HepG2 (cell line): ENCODE data around the gene RNASE7. TPM values are rescaled to one million over a fixed set of nuclear protein-coding genes. Genes with fewer than 3 reads are reported as not detected.
A peak's percentile ranks its signal among the peaks of the same experiment; 100 is the strongest.

ENCODE experiments used
- JUND ChIP-seq: sonication (generic); formaldehyde crosslinking; IDR thresholded peaks from 2 replicates; pipeline ENCODE4 v1.8.0; 2022; ENCODE audit warnings: mild to moderate bottlenecking, missing genetic modification reagents
- KLF16 ChIP-seq, 2 experiments: sonication (generic) in 1 of 2; formaldehyde crosslinking in 1 of 2; IDR thresholded peaks; 2 replicates each; pipeline versions ENCODE4 v1.6.1 to v1.8.0; 2016 to 2023; ENCODE audit warnings: missing genetic modification reagents in 2 of 2, missing compliant biosample characterization in 1 of 2
- MBNL3 ChIP-seq: fragments of 250-450 bp; sonication (Bioruptor Pico); conservative IDR thresholded peaks from 2 replicates; pipeline ENCODE4 v1.8.0; 2022; ENCODE audit warnings: mild to moderate bottlenecking, inconsistent platforms
- NFAT5 ChIP-seq: sonication (generic); formaldehyde crosslinking; IDR thresholded peaks from 2 replicates; pipeline ENCODE4 v1.4.0; 2020; ENCODE audit warnings: missing genetic modification reagents
- NFE2L1 ChIP-seq: sonication (generic); formaldehyde crosslinking; IDR thresholded peaks from 2 replicates; pipeline ENCODE4 v1.4.0; 2020; ENCODE audit warnings: missing genetic modification reagents, mild to moderate bottlenecking, borderline replicate concordance
- NFRKB ChIP-seq: fragments of 450-650 bp; IDR thresholded peaks from 2 replicates; pipeline ENCODE4 v1.6.1; 2017
- ONECUT2 ChIP-seq: sonication (generic); formaldehyde crosslinking; IDR thresholded peaks from 2 replicates; pipeline ENCODE4 v1.4.0; 2020; ENCODE audit warnings: missing genetic modification reagents
- PHF8 ChIP-seq: sonication (generic); formaldehyde crosslinking; IDR thresholded peaks from 2 replicates; pipeline ENCODE4 v1.5.0; 2020; ENCODE audit warnings: missing genetic modification reagents
- SAFB2 ChIP-seq: sonication (generic); formaldehyde crosslinking; IDR thresholded peaks from 2 replicates; pipeline ENCODE4 v1.5.1; 2020; ENCODE audit warnings: missing genetic modification reagents, low read depth, mild to moderate bottlenecking, borderline replicate concordance
- SNRNP70 ChIP-seq: fragments of 200-400 bp; formaldehyde crosslinking; IDR thresholded peaks from 2 replicates; pipeline ENCODE4 v1.6.1; 2017; ENCODE audit warnings: mild to moderate bottlenecking, low read depth, low read length, moderate library complexity
- SPEN ChIP-seq: sonication (generic); formaldehyde crosslinking; IDR thresholded peaks from 2 replicates; pipeline ENCODE4 v1.5.1; 2020; ENCODE audit warnings: low read depth, mild to moderate bottlenecking, missing genetic modification reagents
- TEAD3 ChIP-seq: optimal IDR thresholded peaks from 2 replicates; pipeline ENCODE3; 2016; ENCODE audit warnings: borderline replicate concordance
- ZBTB34 ChIP-seq: sonication (generic); formaldehyde crosslinking; IDR thresholded peaks from 2 replicates; pipeline ENCODE4 v1.8.0; 2022; ENCODE audit warnings: mild to moderate bottlenecking, missing genetic modification reagents
- ZNF280B ChIP-seq: sonication (generic); formaldehyde crosslinking; IDR thresholded peaks from 2 replicates; pipeline ENCODE4 v1.5.0; 2020; ENCODE audit warnings: missing genetic modification reagents, mild to moderate bottlenecking, borderline replicate concordance
- ZNF333 ChIP-seq: sonication (generic); formaldehyde crosslinking; IDR thresholded peaks from 2 replicates; pipeline ENCODE4 v1.4.0; 2020; ENCODE audit warnings: mild to moderate bottlenecking, missing genetic modification reagents, borderline replicate concordance
- ZNF549 ChIP-seq: sonication (generic); formaldehyde crosslinking; IDR thresholded peaks from 2 replicates; pipeline ENCODE4 v1.5.0; 2020; ENCODE audit warnings: missing genetic modification reagents
- ZNF556 ChIP-seq: sonication (generic); formaldehyde crosslinking; IDR thresholded peaks from 2 replicates; pipeline ENCODE4 v1.4.0; 2020; ENCODE audit warnings: mild to moderate bottlenecking, missing genetic modification reagents, borderline replicate concordance
- ZNF607 ChIP-seq: sonication (generic); formaldehyde crosslinking; IDR thresholded peaks from 2 replicates; pipeline ENCODE4 v1.5.1; 2020; ENCODE audit warnings: missing genetic modification reagents, mild to moderate bottlenecking, borderline replicate concordance
- ZNF883 ChIP-seq: sonication (generic); formaldehyde crosslinking; IDR thresholded peaks from 2 replicates; pipeline ENCODE4 v1.5.1; 2020; ENCODE audit warnings: mild to moderate bottlenecking, missing genetic modification reagents; ENCODE audit errors: not compliant biosample characterization
- polyA plus RNA-seq, 8 experiments: library from polyadenylated mRNA; depleted of rRNA in 3 of 8; stranded (reverse) in 7 of 8; unstranded in 1 of 8; fragments of >200 nt; fragmentation: Illumina TruSeq in 4 of 8; extraction: Trizol in 4 of 8; gene quantifications; 2 replicates each; pipeline versions ENCODE4 v1.2.1 to v1.2.3, GENCODE V29; 2011 to 2016; ENCODE audit warnings: low read depth in 4 of 8, missing spikeins in 1 of 8, mixed read lengths in 1 of 8; ENCODE audit not compliant: insufficient read depth in 1 of 8
- total RNA-seq, 5 experiments: library from RNA; depleted of rRNA; stranded (reverse); fragments of >200 nt; fragmentation: Illumina TruSeq; extraction: Trizol; gene quantifications; 2 replicates each; pipeline ENCODE4 v1.2.3, GENCODE V29; 2016; ENCODE audit warnings: low read depth in 1 of 5
- TF ChIP-seq, protein P1 (sequence below): sonication (generic); formaldehyde crosslinking; IDR thresholded peaks from 2 replicates; pipeline ENCODE4 v1.8.1; 2023; ENCODE audit warnings: mild to moderate bottlenecking, inconsistent platforms, moderate library complexity, missing genetic modification reagents, borderline replicate concordance

Gene RNASE7
- total and polyA plus RNA-seq, 2 of the 13 experiments (the other 11 are each of a cell fraction or from before 2014, with no cell fraction given): 0.04 TPM; not detected in 1

DNA sequence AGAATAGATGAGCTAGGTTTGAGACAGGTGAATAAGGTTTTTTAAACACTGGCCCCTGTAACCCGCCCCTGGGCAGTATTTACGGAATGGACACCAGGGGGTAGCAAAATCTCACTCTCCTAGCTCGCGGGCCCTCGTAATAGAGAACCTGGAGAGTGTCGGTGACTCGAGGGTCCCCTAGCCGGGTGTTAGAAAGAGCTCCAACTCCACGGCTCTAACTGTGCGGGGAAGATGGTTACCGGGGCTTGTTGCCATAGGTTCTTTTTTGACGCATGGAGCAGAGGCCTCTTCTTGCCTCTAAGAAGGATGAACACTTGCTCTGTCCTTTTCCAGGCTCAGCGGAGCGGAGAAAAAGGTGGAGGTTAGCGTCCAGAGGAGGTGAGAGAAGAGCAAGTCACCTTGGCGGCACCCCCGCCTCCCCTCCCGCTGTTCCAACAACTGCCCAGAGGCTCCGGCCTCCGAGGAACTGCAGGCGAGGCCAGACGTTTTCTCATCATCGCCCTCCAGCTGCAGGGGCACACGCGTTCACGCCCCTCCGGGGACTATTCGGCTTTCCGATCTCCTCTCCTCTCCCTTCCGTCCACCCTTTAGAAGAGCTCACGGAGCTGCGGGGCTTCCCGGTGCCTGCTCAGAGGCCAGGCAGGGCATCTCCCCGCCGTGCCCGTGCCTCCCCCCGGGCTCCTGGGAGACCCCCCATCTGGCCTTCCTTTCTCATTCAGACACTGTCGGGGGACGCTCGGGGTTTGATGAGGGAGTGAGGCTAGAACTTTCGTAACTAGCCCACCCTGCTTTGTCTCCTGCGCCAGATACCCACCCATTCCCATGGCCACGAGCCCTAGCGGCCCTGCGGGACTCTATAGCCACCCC, 26.6 kb downstream of the RNASE7 start (continued):
- TF ChIP-seq NFAT5 (CRISPR knock-in tag): no peak
- no peak for TF ChIP-seq ZNF333 (CRISPR knock-in tag)
- no peak; the same call in 1 of the 2 replicates for TF ChIP-seq SPEN (CRISPR knock-in tag)
- peak; percentile 50 for TF ChIP-seq PHF8 (CRISPR knock-in tag)
- TF ChIP-seq SNRNP70: no peak
- TF ChIP-seq MBNL3 (CRISPR knock-in tag): no peak
- TF ChIP-seq ZNF549 (CRISPR knock-in tag): no peak
- no peak for TF ChIP-seq NFRKB
- TF ChIP-seq, protein P1, sequence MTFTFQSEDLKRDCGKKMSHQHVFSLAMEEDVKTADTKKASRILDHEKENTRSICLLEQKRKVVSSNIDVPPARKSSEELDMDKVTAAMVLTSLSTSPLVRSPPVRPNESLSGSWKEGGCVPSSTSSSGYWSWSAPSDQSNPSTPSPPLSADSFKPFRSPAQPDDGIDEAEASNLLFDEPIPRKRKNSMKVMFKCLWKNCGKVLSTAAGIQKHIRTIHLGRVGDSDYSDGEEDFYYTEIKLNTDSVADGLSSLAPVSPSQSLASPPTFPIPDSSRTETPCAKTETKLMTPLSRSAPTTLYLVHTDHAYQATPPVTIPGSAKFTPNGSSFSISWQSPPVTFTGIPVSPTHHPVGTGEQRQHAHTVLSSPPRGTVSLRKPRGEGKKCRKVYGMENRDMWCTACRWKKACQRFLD (CRISPR knock-in tag): no peak
- peak; percentile 57; the same call in 1 of the 2 replicates for TF ChIP-seq NFE2L1 (CRISPR knock-in tag)
- TF ChIP-seq ZNF280B (CRISPR knock-in tag): no peak
- TF ChIP-seq SAFB2 (CRISPR knock-in tag): no peak; the same call in 1 of the 2 replicates
- TF ChIP-seq TEAD3 (CRISPR knock-in tag): peak; percentile 5
- no peak for TF ChIP-seq ZNF883 (CRISPR knock-in tag)
- no peak for TF ChIP-seq ONECUT2 (CRISPR knock-in tag)
- TF ChIP-seq JUND (CRISPR knock-in tag): no peak
- TF ChIP-seq KLF16 (CRISPR knock-in tag; IDR thresholded peaks at IDR 0.05): peak in 1 of 2 experiments; percentile 50; a peak in 1 of 4 replicates
- TF ChIP-seq ZBTB34 (CRISPR knock-in tag): no peak
- no peak for TF ChIP-seq ZNF556
- no peak for TF ChIP-seq ZNF607 (CRISPR knock-in tag)
